HepG2 (cell line): ENCODE results near the gene TSPAN31. TPM values are rescaled to one million over a fixed set of nuclear protein-coding genes. Genes with fewer than 3 reads are reported as not detected.

ENCODE experiments used
- ARID4A ChIP-seq: sonication (generic); formaldehyde crosslinking; IDR thresholded peaks from 2 replicates; pipeline ENCODE4 v1.5.0; 2020; ENCODE audit warnings: mild to moderate bottlenecking, missing genetic modification reagents, borderline replicate concordance
- BCL6 ChIP-seq: IDR thresholded peaks from 2 replicates; pipeline ENCODE4 v1.6.1; 2016; ENCODE audit warnings: missing genetic modification reagents, missing compliant biosample characterization
- DDIT3 ChIP-seq: sonication (generic); formaldehyde crosslinking; IDR thresholded peaks from 2 replicates; pipeline ENCODE4 v1.4.0; 2020; ENCODE audit warnings: mild to moderate bottlenecking, missing genetic modification reagents
- DPF2 ChIP-seq: sonication (generic); formaldehyde crosslinking; IDR thresholded peaks from 2 replicates; pipeline ENCODE4 v1.4.0; 2020; ENCODE audit warnings: mild to moderate bottlenecking, low read depth, missing genetic modification reagents, borderline replicate concordance
- GATAD2A ChIP-seq: IDR thresholded peaks from 2 replicates; pipeline ENCODE4 v1.6.1; 2016
- HNF4A ChIP-seq: sonication (generic); formaldehyde crosslinking; IDR thresholded peaks from 2 replicates; pipeline ENCODE4 v1.4.0; 2020; ENCODE audit warnings: missing genetic modification reagents
- KAT8 ChIP-seq: IDR thresholded peaks from 2 replicates; pipeline ENCODE4 v1.6.1; 2016; ENCODE audit warnings: missing genetic modification reagents, missing compliant biosample characterization
- MAFF ChIP-seq: IDR thresholded peaks from 2 replicates; pipeline ENCODE4 v1.6.1; 2011; ENCODE audit warnings: low read depth, low read length, improper control_type of control experiment
- MTA1 ChIP-seq: sonication (generic); formaldehyde crosslinking; IDR thresholded peaks from 2 replicates; pipeline ENCODE4 v1.4.0; 2020; ENCODE audit warnings: missing genetic modification reagents, mild to moderate bottlenecking, borderline replicate concordance
- PAXIP1 ChIP-seq: sonication (generic); formaldehyde crosslinking; conservative IDR thresholded peaks from 2 replicates; pipeline ENCODE4 v1.4.0; 2020; ENCODE audit warnings: mild to moderate bottlenecking, missing genetic modification reagents, moderate library complexity
- PHF20 ChIP-seq: sonication (generic); formaldehyde crosslinking; IDR thresholded peaks from 2 replicates; pipeline ENCODE4 v1.5.0; 2020; ENCODE audit warnings: mild to moderate bottlenecking, missing genetic modification reagents
- PPARG ChIP-seq: conservative IDR thresholded peaks from 2 replicates; pipeline ENCODE4 v1.6.1; 2016; ENCODE audit warnings: missing biosample characterization, missing genetic modification reagents
- TBX2 ChIP-seq: sonication (generic); formaldehyde crosslinking; IDR thresholded peaks from 2 replicates; pipeline ENCODE4 v1.5.0; 2020; ENCODE audit warnings: missing genetic modification reagents, mild to moderate bottlenecking, borderline replicate concordance
- ZBTB20 ChIP-seq: sonication (generic); formaldehyde crosslinking; IDR thresholded peaks from 2 replicates; pipeline ENCODE4 v1.8.1; 2023; ENCODE audit warnings: missing genetic modification reagents, low read depth, mild to moderate bottlenecking, borderline replicate concordance
- ZBTB7B ChIP-seq: sonication (generic); formaldehyde crosslinking; IDR thresholded peaks from 2 replicates; pipeline ENCODE4 v1.4.0; 2020; ENCODE audit warnings: missing genetic modification reagents
- ZNF383 ChIP-seq: sonication (generic); formaldehyde crosslinking; IDR thresholded peaks from 2 replicates; pipeline ENCODE4 v1.4.0; 2020; ENCODE audit warnings: missing genetic modification reagents, mild to moderate bottlenecking, borderline replicate concordance
- ZNF431 ChIP-seq: sonication (generic); formaldehyde crosslinking; IDR thresholded peaks from 2 replicates; pipeline ENCODE4 v1.9.0; 2022; ENCODE audit warnings: missing genetic modification reagents, low read depth, mild to moderate bottlenecking, borderline replicate concordance
- ZNF558 ChIP-seq: sonication (generic); formaldehyde crosslinking; IDR thresholded peaks from 2 replicates; pipeline ENCODE4 v1.9.0; 2022; ENCODE audit warnings: mild to moderate bottlenecking, missing genetic modification reagents, borderline replicate concordance
- ZNF577 ChIP-seq: sonication (generic); formaldehyde crosslinking; IDR thresholded peaks from 2 replicates; pipeline ENCODE4 v1.4.0; 2020; ENCODE audit warnings: mild to moderate bottlenecking, low read depth, missing genetic modification reagents, borderline replicate concordance
- ZNF691 ChIP-seq: sonication (generic); formaldehyde crosslinking; IDR thresholded peaks from 2 replicates; pipeline ENCODE4 v1.4.0; 2020; ENCODE audit warnings: missing genetic modification reagents, low read depth, mild to moderate bottlenecking, borderline replicate concordance
- ZSCAN25 ChIP-seq: sonication (generic); formaldehyde crosslinking; IDR thresholded peaks from 2 replicates; pipeline ENCODE4 v1.8.0; 2022; ENCODE audit warnings: mild to moderate bottlenecking, missing genetic modification reagents
- polyA plus RNA-seq, 8 experiments: library from polyadenylated mRNA; depleted of rRNA in 3 of 8; stranded (reverse) in 7 of 8; unstranded in 1 of 8; fragments of >200 nt; fragmentation: Illumina TruSeq in 4 of 8; extraction: Trizol in 4 of 8; gene quantifications; 2 replicates each; pipeline versions ENCODE4 v1.2.1 to v1.2.3, GENCODE V29; 2011 to 2016; ENCODE audit warnings: low read depth in 4 of 8, missing spikeins in 1 of 8, mixed read lengths in 1 of 8; ENCODE audit not compliant: insufficient read depth in 1 of 8
- total RNA-seq, 5 experiments: library from RNA; depleted of rRNA; stranded (reverse); fragments of >200 nt; fragmentation: Illumina TruSeq; extraction: Trizol; gene quantifications; 2 replicates each; pipeline ENCODE4 v1.2.3, GENCODE V29; 2016; ENCODE audit warnings: low read depth in 1 of 5

Gene TSPAN31
- total and polyA plus RNA-seq, 2 of the 13 experiments (the other 11 are each of a cell fraction or from before 2014, with no cell fraction given) = 10.4 to 24.6 TPM

- peak; percentile 22; the same call in 1 of the 2 replicates for TF ChIP-seq ARID4A (CRISPR knock-in tag)
- TF ChIP-seq ZSCAN25 (CRISPR knock-in tag) = peak; percentile 87
- no peak for TF ChIP-seq ZNF577 (CRISPR knock-in tag)
- TF ChIP-seq DDIT3 (CRISPR knock-in tag) = no peak
- TF ChIP-seq PAXIP1 = peak; percentile 67
- TF ChIP-seq ZNF558 (CRISPR knock-in tag) = no peak
- 0 out of 2 replicates have a peak, but pooled peaks have one; percentile 37 for TF ChIP-seq ZNF383 (CRISPR knock-in tag)
- no peak for TF ChIP-seq DPF2 (CRISPR knock-in tag)
- no peak for TF ChIP-seq KAT8
- TF ChIP-seq MAFF = no peak
- no peak for TF ChIP-seq ZNF691 (CRISPR knock-in tag)
- TF ChIP-seq ZNF431 (CRISPR knock-in tag) = no peak
- TF ChIP-seq ZBTB7B (CRISPR knock-in tag) = 0 out of 2 replicates have a peak, but pooled peaks have one; percentile 13
- no peak for TF ChIP-seq TBX2 (CRISPR knock-in tag)
- peak; percentile 84; the same call in 1 of the 2 replicates for TF ChIP-seq PPARG
- 0 out of 2 replicates have a peak, but pooled peaks have one; percentile 20 for TF ChIP-seq MTA1
- peak; percentile 24; the same call in 1 of the 2 replicates for TF ChIP-seq GATAD2A (CRISPR knock-in tag)
- TF ChIP-seq HNF4A (CRISPR knock-in tag) = peak; percentile 71
- peak; percentile 35; the same call in 1 of the 2 replicates for TF ChIP-seq BCL6
- TF ChIP-seq ZBTB20 = no peak
- TF ChIP-seq PHF20 = peak; percentile 16; the same call in 1 of the 2 replicates
Measured at GRCh38 chr12:57735198-57735855, 9.5 kb upstream of the TSPAN31 start (continued).
